HEK293 (cell line): ENCODE results near the gene OVOL3.
A peak's percentile ranks its signal among the peaks of the same experiment; 100 is the strongest.

Source experiments
- CTCF ChIA-PET: fragments of 350-600 bp; formaldehyde crosslinking; extraction: SDS; loops from one replicate; lab custom pipeline; 2021; ENCODE audit warnings: antibody characterized with exemption; lab: Yijun Ruan, JAX
- POLR2A ChIA-PET: fragments of 300-600 bp; formaldehyde crosslinking; extraction: SDS; loops from one replicate; lab custom pipeline; 2020; ENCODE audit warnings: antibody characterized with exemption, inconsistent platforms; lab: Yijun Ruan, JAX
- H3K27ac ChIP-seq: fragments of 200-500 bp; sonication (Bioruptor generic); 2 replicates; pipeline ENCODE4 v1.5.1; 2014; ENCODE audit warnings: low read depth, low read length, control low read depth, inconsistent platforms; ENCODE audit errors: extremely low read depth
- H3K36me3 ChIP-seq, 2 experiments: fragments of 200-500 bp in 1 of 2; sonication (Bioruptor generic) in 1 of 2; 1 replicate in 1 of 2; 2 replicates in 1 of 2; pipeline ENCODE4 v1.5.1; 2014 to 2017; ENCODE audit warnings: inconsistent platforms in 2 of 2, low read length in 2 of 2; ENCODE audit not compliant: control insufficient read depth in 2 of 2, insufficient read depth in 1 of 2
- H3K4me1 ChIP-seq: fragments of 200-500 bp; sonication (Bioruptor generic); 2 replicates; pipeline ENCODE4 v1.5.1; 2014; ENCODE audit warnings: mild to moderate bottlenecking, low read length, inconsistent platforms; ENCODE audit not compliant: control insufficient read depth, insufficient read depth
- H3K4me3 ChIP-seq: 2 replicates; pipeline ENCODE4 v1.5.1; 2011; ENCODE audit warnings: low read depth, mild to moderate bottlenecking, control low read depth, low read length, moderate library complexity
- H3K9me3 ChIP-seq: fragments of 200-500 bp; sonication (Bioruptor generic); 2 replicates; pipeline ENCODE4 v1.5.1; 2014; ENCODE audit warnings: low read depth, low read length, inconsistent platforms; ENCODE audit not compliant: control insufficient read depth, insufficient read depth
- BCL11B ChIP-seq: fragments of 450-650 bp; formaldehyde crosslinking; IDR thresholded peaks from 2 replicates; pipeline ENCODE4 v1.5.1; 2016; ENCODE audit warnings: low read depth, missing biosample characterization, missing genetic modification characterization
- GFI1B ChIP-seq: fragments of 450-650 bp; formaldehyde crosslinking; IDR thresholded peaks from 2 replicates; pipeline ENCODE4 v1.5.1; 2016; ENCODE audit warnings: missing biosample characterization, missing genetic modification characterization
- HOXC10 ChIP-seq: sonication (generic); formaldehyde crosslinking; IDR thresholded peaks from 2 replicates; pipeline ENCODE4 v1.8.1; 2023; ENCODE audit warnings: mild to moderate bottlenecking, missing genetic modification reagents
- IKZF3 ChIP-seq: fragments of 450-650 bp; IDR thresholded peaks from 2 replicates; pipeline ENCODE4 v1.5.0; 2018; ENCODE audit warnings: missing biosample characterization, mild to moderate bottlenecking, missing genetic modification characterization, moderate library complexity
- KLF8 ChIP-seq: fragments of 450-650 bp; formaldehyde crosslinking; IDR thresholded peaks from 2 replicates; pipeline ENCODE4 v1.5.1; 2016; ENCODE audit warnings: missing biosample characterization, missing genetic modification characterization
- MYNN ChIP-seq: fragments of 450-650 bp; formaldehyde crosslinking; IDR thresholded peaks from 2 replicates; pipeline ENCODE4 v1.5.1; 2016; ENCODE audit warnings: missing biosample characterization, missing genetic modification characterization, borderline replicate concordance
- SP2 ChIP-seq: fragments of 450-650 bp; formaldehyde crosslinking; IDR thresholded peaks from 2 replicates; pipeline ENCODE4 v1.5.1; 2016; ENCODE audit warnings: missing biosample characterization, missing genetic modification characterization
- SP7 ChIP-seq: fragments of 450-650 bp; formaldehyde crosslinking; IDR thresholded peaks from 2 replicates; pipeline ENCODE4 v1.5.1; 2016; ENCODE audit warnings: missing biosample characterization, missing genetic modification characterization
- TRIM28 ChIP-seq: IDR thresholded peaks from 2 replicates; pipeline ENCODE4 v1.6.1; 2011; ENCODE audit warnings: low read length, control low read depth, borderline replicate concordance
- YY2 ChIP-seq: fragments of 450-650 bp; formaldehyde crosslinking; IDR thresholded peaks from 2 replicates; pipeline ENCODE4 v1.5.1; 2016; ENCODE audit warnings: missing biosample characterization, missing genetic modification characterization
- ZBTB17 ChIP-seq: fragments of 450-650 bp; formaldehyde crosslinking; IDR thresholded peaks from 2 replicates; pipeline ENCODE4 v1.5.1; 2016; ENCODE audit warnings: missing biosample characterization, missing genetic modification characterization
- ZEB2 ChIP-seq: fragments of 450-650 bp; formaldehyde crosslinking; IDR thresholded peaks from 2 replicates; pipeline ENCODE4 v1.5.1; 2016; ENCODE audit warnings: missing biosample characterization, missing genetic modification characterization
- ZFHX2 ChIP-seq: fragments of 450-650 bp; formaldehyde crosslinking; conservative IDR thresholded peaks from 2 replicates; pipeline ENCODE4 v1.5.1; 2016; ENCODE audit warnings: missing biosample characterization, missing genetic modification characterization
- ZNF114 ChIP-seq: fragments of 450-650 bp; formaldehyde crosslinking; IDR thresholded peaks from 2 replicates; pipeline ENCODE4 v1.5.0; 2017; ENCODE audit warnings: missing biosample characterization, missing genetic modification characterization
- ZNF16 ChIP-seq: fragments of 450-650 bp; formaldehyde crosslinking; IDR thresholded peaks from 2 replicates; pipeline ENCODE4 v1.5.1; 2016; ENCODE audit warnings: low read depth, missing biosample characterization, missing genetic modification characterization
- ZNF2 ChIP-seq: fragments of 450-650 bp; formaldehyde crosslinking; IDR thresholded peaks from 2 replicates; pipeline ENCODE4 v1.5.1; 2016; ENCODE audit warnings: missing biosample characterization, missing genetic modification characterization
- ZNF274 ChIP-seq, 2 experiments: fragments of 200-500 bp in 1 of 2; fragments of 450-650 bp in 1 of 2; sonication (Bioruptor generic) in 1 of 2; formaldehyde crosslinking in 1 of 2; IDR thresholded peaks; 2 replicates each; pipeline versions ENCODE4 v1.5.1 to v1.6.1; 2014 to 2016; ENCODE audit warnings: borderline replicate concordance in 1 of 2, inconsistent platforms in 1 of 2, low read length in 1 of 2, missing biosample characterization in 1 of 2, missing genetic modification characterization in 1 of 2
- ZNF324 ChIP-seq: fragments of 450-650 bp; formaldehyde crosslinking; IDR thresholded peaks from 2 replicates; pipeline ENCODE4 v1.5.1; 2016; ENCODE audit warnings: missing biosample characterization, missing genetic modification characterization
- ZNF48 ChIP-seq: fragments of 450-650 bp; formaldehyde crosslinking; IDR thresholded peaks from 2 replicates; pipeline ENCODE4 v1.5.1; 2016; ENCODE audit warnings: missing biosample characterization, missing genetic modification characterization
- ZNF521 ChIP-seq: fragments of 450-650 bp; formaldehyde crosslinking; IDR thresholded peaks from 2 replicates; pipeline ENCODE4 v1.5.1; 2017; ENCODE audit warnings: missing biosample characterization, mild to moderate bottlenecking, missing genetic modification characterization
- ZNF529 ChIP-seq: fragments of 450-650 bp; formaldehyde crosslinking; IDR thresholded peaks from 2 replicates; pipeline ENCODE4 v1.5.1; 2017; ENCODE audit warnings: missing genetic modification characterization, missing biosample characterization; ENCODE audit not compliant: insufficient replicate concordance
- ZNF600 ChIP-seq: fragments of 450-650 bp; formaldehyde crosslinking; IDR thresholded peaks from 2 replicates; pipeline ENCODE4 v1.5.1; 2016; ENCODE audit warnings: missing biosample characterization, missing genetic modification characterization
- ZNF837 ChIP-seq: fragments of 450-650 bp; formaldehyde crosslinking; IDR thresholded peaks from 2 replicates; pipeline ENCODE4 v1.5.1; 2016; ENCODE audit warnings: missing biosample characterization, missing genetic modification characterization
- TF ChIP-seq, protein P1 (sequence below): fragments of 450-650 bp; formaldehyde crosslinking; IDR thresholded peaks from 2 replicates; pipeline ENCODE4 v1.5.1; 2016; ENCODE audit warnings: missing biosample characterization, missing genetic modification characterization
- TF ChIP-seq, protein P2 (sequence below): fragments of 450-650 bp; formaldehyde crosslinking; IDR thresholded peaks from 2 replicates; pipeline ENCODE4 v1.5.1; 2017; ENCODE audit warnings: missing biosample characterization, missing genetic modification characterization
- TF ChIP-seq, protein P3 (sequence below): fragments of 450-650 bp; formaldehyde crosslinking; conservative IDR thresholded peaks from 2 replicates; pipeline ENCODE4 v1.5.1; 2016; ENCODE audit warnings: low read depth, missing biosample characterization, missing genetic modification characterization
- TF ChIP-seq, protein P4 (sequence below): fragments of 450-650 bp; formaldehyde crosslinking; IDR thresholded peaks from 2 replicates; pipeline ENCODE4 v1.5.1; 2016; ENCODE audit warnings: missing biosample characterization, missing genetic modification characterization

Gene OVOL3

DNA sequence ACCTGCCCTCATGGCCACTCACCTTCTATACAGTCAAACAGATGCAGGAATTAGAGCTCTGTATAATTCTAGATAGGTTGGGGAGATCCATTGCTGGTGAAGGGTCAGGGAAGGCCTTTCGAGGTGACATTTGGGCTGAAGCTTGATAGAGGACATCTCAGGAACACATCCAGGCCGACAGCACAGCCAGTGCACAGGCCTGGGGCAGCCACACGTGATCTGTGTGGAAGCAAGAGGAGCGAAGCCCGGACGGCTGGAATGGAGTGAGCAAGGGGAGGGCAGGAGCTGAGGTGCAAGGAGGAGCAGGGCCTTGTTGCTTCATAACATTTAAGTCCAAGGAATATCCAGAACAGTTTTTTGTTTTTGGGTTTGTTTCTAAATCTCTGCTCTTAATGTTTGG, 4.5 kb upstream of the OVOL3 start:
- TF ChIP-seq ZNF600 (tag by site-specific recombination) (peak; percentile 65; the same call in 1 of the 2 replicates), IKZF3 (tag by site-specific recombination) (no peak)
- H3K4me1 ChIP-seq, result no peaks in the 10 kb centered on the region
- no peak overlapping the region for H3K4me3 ChIP-seq
- H3K27ac ChIP-seq, result peak overlapping the region; percentile 41; the same call in 1 of the 2 replicates
- CTCF ChIA-PET, result interaction anchor here (0.7 to 1.3 kb wide), 2 partner anchors 20 to 862 kb away, joined by 6 to 7 read pairs; no protein-coding TSS in a partner anchor
- no peaks in the 10 kb centered on the region for H3K9me3 ChIP-seq
- POLR2A ChIA-PET, result interaction anchor here (0.8 to 2.4 kb wide), 4 partner anchors 9 to 92 kb away, joined by 3 to 22 read pairs (median 5); partner anchors contain the start of genes ALKBH6, POLR2I and TBCB
- peaks cover 55 to 66% of the 10 kb centered on the region in 2 experiments for H3K36me3 ChIP-seq

DNA sequence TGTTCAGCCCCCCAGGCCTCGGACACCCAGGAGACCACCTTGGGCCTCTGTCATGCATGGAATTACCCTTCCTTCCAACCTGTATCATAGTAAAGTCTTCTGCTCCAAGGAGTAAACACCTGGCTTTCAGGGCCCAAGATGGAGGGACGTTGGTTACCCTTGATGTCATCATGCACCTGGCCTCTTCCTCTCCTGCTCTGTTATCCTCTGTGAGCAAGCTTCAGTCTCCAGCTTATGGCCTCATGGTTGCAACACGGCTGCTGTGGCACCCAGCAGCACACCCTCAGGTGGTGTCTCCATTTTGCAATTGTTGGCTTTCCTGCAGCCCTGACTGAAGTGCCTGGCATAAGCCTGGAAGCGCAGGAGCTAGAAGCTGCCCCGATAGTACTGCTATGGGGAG, 4.0 kb upstream of the OVOL3 start:
- Histone ChIP-seq H3K36me3 (peaks cover 58 to 64% of the 10 kb centered on the region in 2 experiments), H3K9me3 (no peaks in the 10 kb centered on the region), H3K27ac (peak overlapping the region; percentile 41; the same call in 1 of the 2 replicates), H3K4me3 (no peak overlapping the region), H3K4me1 (no peaks in the 10 kb centered on the region)
- POLR2A ChIA-PET, result interaction anchor here (1.3 to 2.4 kb wide), 2 partner anchors 9 to 93 kb away, joined by 5 to 22 read pairs; partner anchors contain the start of genes ALKBH6, POLR2I and TBCB
- CTCF ChIA-PET, result interaction anchor here (3.2 kb wide), 1 partner anchor 46 kb away, joined by 22 read pairs; no protein-coding TSS in a partner anchor
- peak; percentile 50; the same call in 1 of the 2 replicates for TF ChIP-seq ZBTB17
- TF ChIP-seq GFI1B (tag by site-specific recombination), result no peak
- TF ChIP-seq HOXC10 (CRISPR knock-in tag), result no peak
- TF ChIP-seq KLF8 (tag by site-specific recombination), result no peak
- TF ChIP-seq, protein P1, sequence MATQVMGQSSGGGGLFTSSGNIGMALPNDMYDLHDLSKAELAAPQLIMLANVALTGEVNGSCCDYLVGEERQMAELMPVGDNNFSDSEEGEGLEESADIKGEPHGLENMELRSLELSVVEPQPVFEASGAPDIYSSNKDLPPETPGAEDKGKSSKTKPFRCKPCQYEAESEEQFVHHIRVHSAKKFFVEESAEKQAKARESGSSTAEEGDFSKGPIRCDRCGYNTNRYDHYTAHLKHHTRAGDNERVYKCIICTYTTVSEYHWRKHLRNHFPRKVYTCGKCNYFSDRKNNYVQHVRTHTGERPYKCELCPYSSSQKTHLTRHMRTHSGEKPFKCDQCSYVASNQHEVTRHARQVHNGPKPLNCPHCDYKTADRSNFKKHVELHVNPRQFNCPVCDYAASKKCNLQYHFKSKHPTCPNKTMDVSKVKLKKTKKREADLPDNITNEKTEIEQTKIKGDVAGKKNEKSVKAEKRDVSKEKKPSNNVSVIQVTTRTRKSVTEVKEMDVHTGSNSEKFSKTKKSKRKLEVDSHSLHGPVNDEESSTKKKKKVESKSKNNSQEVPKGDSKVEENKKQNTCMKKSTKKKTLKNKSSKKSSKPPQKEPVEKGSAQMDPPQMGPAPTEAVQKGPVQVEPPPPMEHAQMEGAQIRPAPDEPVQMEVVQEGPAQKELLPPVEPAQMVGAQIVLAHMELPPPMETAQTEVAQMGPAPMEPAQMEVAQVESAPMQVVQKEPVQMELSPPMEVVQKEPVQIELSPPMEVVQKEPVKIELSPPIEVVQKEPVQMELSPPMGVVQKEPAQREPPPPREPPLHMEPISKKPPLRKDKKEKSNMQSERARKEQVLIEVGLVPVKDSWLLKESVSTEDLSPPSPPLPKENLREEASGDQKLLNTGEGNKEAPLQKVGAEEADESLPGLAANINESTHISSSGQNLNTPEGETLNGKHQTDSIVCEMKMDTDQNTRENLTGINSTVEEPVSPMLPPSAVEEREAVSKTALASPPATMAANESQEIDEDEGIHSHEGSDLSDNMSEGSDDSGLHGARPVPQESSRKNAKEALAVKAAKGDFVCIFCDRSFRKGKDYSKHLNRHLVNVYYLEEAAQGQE, result no peak
- no peak for TF ChIP-seq ZNF529 (tag by site-specific recombination)
- no peak for TF ChIP-seq ZNF16
- TF ChIP-seq ZNF48 (tag by site-specific recombination), result no peak
- no peak for TF ChIP-seq ZNF324 (tag by site-specific recombination)
- no peak for TF ChIP-seq ZNF837 (tag by site-specific recombination)
- TF ChIP-seq ZEB2 (tag by site-specific recombination), result peak; percentile 49; the same call in 1 of the 2 replicates
- TF ChIP-seq SP2 (tag by site-specific recombination), result no peak
- TF ChIP-seq ZNF114, result no peak
- TF ChIP-seq SP7 (tag by site-specific recombination), result peak; percentile 45; the same call in 1 of the 2 replicates
- TF ChIP-seq YY2 (tag by site-specific recombination), result peak; percentile 41; the same call in 1 of the 2 replicates
- no peak for TF ChIP-seq ZNF2 (tag by site-specific recombination)
- no peak for TF ChIP-seq TRIM28
- no peak for TF ChIP-seq ZNF521 (tag by site-specific recombination)
- TF ChIP-seq ZFHX2 (tag by site-specific recombination), result no peak
- no peak for TF ChIP-seq ZNF274 (IDR thresholded peaks at IDR 0.05; ENCODE audit: low read length)
- no peak for TF ChIP-seq ZNF274 (tag by site-specific recombination; IDR thresholded peaks at IDR 0.05; ENCODE audit: borderline replicate concordance)
- TF ChIP-seq, protein P2, sequence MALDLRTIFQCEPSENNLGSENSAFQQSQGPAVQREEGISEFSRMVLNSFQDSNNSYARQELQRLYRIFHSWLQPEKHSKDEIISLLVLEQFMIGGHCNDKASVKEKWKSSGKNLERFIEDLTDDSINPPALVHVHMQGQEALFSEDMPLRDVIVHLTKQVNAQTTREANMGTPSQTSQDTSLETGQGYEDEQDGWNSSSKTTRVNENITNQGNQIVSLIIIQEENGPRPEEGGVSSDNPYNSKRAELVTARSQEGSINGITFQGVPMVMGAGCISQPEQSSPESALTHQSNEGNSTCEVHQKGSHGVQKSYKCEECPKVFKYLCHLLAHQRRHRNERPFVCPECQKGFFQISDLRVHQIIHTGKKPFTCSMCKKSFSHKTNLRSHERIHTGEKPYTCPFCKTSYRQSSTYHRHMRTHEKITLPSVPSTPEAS (tag by site-specific recombination), result no peak
- TF ChIP-seq, protein P3, sequence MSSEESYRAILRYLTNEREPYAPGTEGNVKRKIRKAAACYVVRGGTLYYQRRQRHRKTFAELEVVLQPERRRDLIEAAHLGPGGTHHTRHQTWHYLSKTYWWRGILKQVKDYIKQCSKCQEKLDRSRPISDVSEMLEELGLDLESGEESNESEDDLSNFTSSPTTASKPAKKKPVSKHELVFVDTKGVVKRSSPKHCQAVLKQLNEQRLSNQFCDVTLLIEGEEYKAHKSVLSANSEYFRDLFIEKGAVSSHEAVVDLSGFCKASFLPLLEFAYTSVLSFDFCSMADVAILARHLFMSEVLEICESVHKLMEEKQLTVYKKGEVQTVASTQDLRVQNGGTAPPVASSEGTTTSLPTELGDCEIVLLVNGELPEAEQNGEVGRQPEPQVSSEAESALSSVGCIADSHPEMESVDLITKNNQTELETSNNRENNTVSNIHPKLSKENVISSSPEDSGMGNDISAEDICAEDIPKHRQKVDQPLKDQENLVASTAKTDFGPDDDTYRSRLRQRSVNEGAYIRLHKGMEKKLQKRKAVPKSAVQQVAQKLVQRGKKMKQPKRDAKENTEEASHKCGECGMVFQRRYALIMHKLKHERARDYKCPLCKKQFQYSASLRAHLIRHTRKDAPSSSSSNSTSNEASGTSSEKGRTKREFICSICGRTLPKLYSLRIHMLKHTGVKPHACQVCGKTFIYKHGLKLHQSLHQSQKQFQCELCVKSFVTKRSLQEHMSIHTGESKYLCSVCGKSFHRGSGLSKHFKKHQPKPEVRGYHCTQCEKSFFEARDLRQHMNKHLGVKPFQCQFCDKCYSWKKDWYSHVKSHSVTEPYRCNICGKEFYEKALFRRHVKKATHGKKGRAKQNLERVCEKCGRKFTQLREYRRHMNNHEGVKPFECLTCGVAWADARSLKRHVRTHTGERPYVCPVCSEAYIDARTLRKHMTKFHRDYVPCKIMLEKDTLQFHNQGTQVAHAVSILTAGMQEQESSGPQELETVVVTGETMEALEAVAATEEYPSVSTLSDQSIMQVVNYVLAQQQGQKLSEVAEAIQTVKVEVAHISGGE (tag by site-specific recombination), result no peak
- TF ChIP-seq MYNN (tag by site-specific recombination), result no peak
- no peak for TF ChIP-seq BCL11B (tag by site-specific recombination)
- TF ChIP-seq, protein P4, sequence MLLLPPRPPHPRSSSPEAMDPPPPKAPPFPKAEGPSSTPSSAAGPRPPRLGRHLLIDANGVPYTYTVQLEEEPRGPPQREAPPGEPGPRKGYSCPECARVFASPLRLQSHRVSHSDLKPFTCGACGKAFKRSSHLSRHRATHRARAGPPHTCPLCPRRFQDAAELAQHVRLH (tag by site-specific recombination), result peak; percentile 68; the same call in 1 of the 2 replicates
- no peak for TF ChIP-seq IKZF3 (tag by site-specific recombination)
